OCI-LY1 (cell line): Measurements from ENCODE around the gene CNTN5.

Source experiments
- H2AFZ ChIP-seq: fragments of 200-600 bp; sonication (generic), shearing (Covaris generic); 2 replicates; pipeline ENCODE4 v1.6.0; 2014; ENCODE audit warnings: antibody characterized with exemption, mild to moderate bottlenecking, low read length
- H3F3A ChIP-seq: fragments of 200-600 bp; sonication (generic), shearing (Covaris generic); 2 replicates; pipeline ENCODE4 v1.6.0; 2014; ENCODE audit warnings: mild to moderate bottlenecking, antibody characterized with exemption, low read length, moderate library complexity; ENCODE audit not compliant: insufficient read depth
- H3K27ac ChIP-seq: fragments of 200-600 bp; sonication (generic); 2 replicates; pipeline ENCODE4 v1.5.1; 2014; ENCODE audit warnings: low read length, mixed run types, mild to moderate bottlenecking, low read depth; ENCODE audit not compliant: poor library complexity, severe bottlenecking
- H3K27me3 ChIP-seq: fragments of 200-600 bp; sonication (generic); 2 replicates; pipeline ENCODE4 v1.6.0; 2014; ENCODE audit warnings: antibody characterized with exemption, mild to moderate bottlenecking, low read length, moderate library complexity; ENCODE audit not compliant: insufficient read depth
- H3K36me3 ChIP-seq: fragments of 200-600 bp; sonication (generic); 2 replicates; pipeline ENCODE4 v1.6.1; 2014; ENCODE audit warnings: mild to moderate bottlenecking, antibody characterized with exemption, low read length, moderate library complexity, mixed read lengths; ENCODE audit not compliant: insufficient read depth
- H3K4me1 ChIP-seq: fragments of 200-600 bp; sonication (generic); 2 replicates; pipeline ENCODE4 v1.5.1; 2014; ENCODE audit warnings: mild to moderate bottlenecking, low read length, moderate library complexity; ENCODE audit not compliant: insufficient read depth, severe bottlenecking
- H3K4me2 ChIP-seq: fragments of 200-600 bp; sonication (generic), shearing (Covaris generic); 2 replicates; pipeline ENCODE4 v1.6.1; 2014; ENCODE audit warnings: low read length
- H3K4me3 ChIP-seq: fragments of 200-600 bp; sonication (generic); 2 replicates; pipeline ENCODE4 v1.5.1; 2014; ENCODE audit warnings: low read length, low read depth, mild to moderate bottlenecking, mixed read lengths; ENCODE audit not compliant: poor library complexity, severe bottlenecking
- H3K79me2 ChIP-seq: fragments of 200-600 bp; shearing (Covaris generic); 2 replicates; pipeline ENCODE4 v1.6.1; 2016; ENCODE audit warnings: mixed run types, low read length, mixed read lengths; ENCODE audit not compliant: insufficient read depth
- H3K9ac ChIP-seq: fragments of 200-600 bp; sonication (generic), shearing (Covaris generic); 2 replicates; pipeline ENCODE4 v1.6.1; 2014; ENCODE audit warnings: mild to moderate bottlenecking, low read length, mixed read lengths
- H3K9me2 ChIP-seq: fragments of 200-600 bp; sonication (generic), shearing (Covaris generic); 2 replicates; pipeline ENCODE4 v1.6.1; 2014; ENCODE audit warnings: low read depth, mild to moderate bottlenecking, low read length, mixed read lengths
- H3K9me3 ChIP-seq: fragments of 200-600 bp; shearing (Covaris generic); 2 replicates; pipeline ENCODE4 v1.6.1; 2014; ENCODE audit warnings: low read length, mixed read lengths
- H4K20me1 ChIP-seq: fragments of 200-600 bp; sonication (generic), shearing (Covaris generic); 2 replicates; pipeline ENCODE4 v1.6.0; 2016; ENCODE audit warnings: mild to moderate bottlenecking, low read length; ENCODE audit not compliant: insufficient read depth
- CTCF ChIP-seq: fragments of 200-600 bp; sonication (generic), shearing (Covaris generic); IDR thresholded peaks from 2 replicates; pipeline ENCODE4 v1.5.1; 2017; ENCODE audit warnings: mild to moderate bottlenecking, antibody characterized with exemption, low read length, moderate library complexity, mixed read lengths
- EZH2 ChIP-seq: fragments of 200-600 bp; sonication (generic), shearing (Covaris generic); IDR thresholded peaks from 2 replicates; pipeline ENCODE4 v1.8.0; 2017; ENCODE audit warnings: borderline replicate concordance, mixed run types, mild to moderate bottlenecking, antibody characterized with exemption, low read length, moderate library complexity, mixed read lengths

The CNTN5 gene

GRCh38 chr11:99505831-99506230 lies 485.1 kb downstream of the CNTN5 start:
- Histone ChIP-seq H3K27me3 (no peaks in the 10 kb centered on the region), H2AFZ (no peak overlapping the region), H3K9me3 (no peaks in the 10 kb centered on the region), H3K79me2 (no peaks in the 10 kb centered on the region), H3K36me3 (no peaks in the 10 kb centered on the region), H3K4me3 (no peak overlapping the region), H3F3A (no peaks in the 10 kb centered on the region), H3K4me1 (no peaks in the 10 kb centered on the region), H4K20me1 (no peaks in the 10 kb centered on the region), H3K27ac (no peak overlapping the region), H3K4me2 (no peak overlapping the region), H3K9ac (no peak overlapping the region), H3K9me2 (no peaks in the 10 kb centered on the region)
- TF ChIP-seq EZH2: no peak
- no peak for TF ChIP-seq CTCF

- Histone ChIP-seq H3K27me3 (no peaks in the 10 kb centered on the region), H3K36me3 (no peaks in the 10 kb centered on the region), H4K20me1 (no peaks in the 10 kb centered on the region), H2AFZ (no peak overlapping the region), H3K9ac (no peak overlapping the region), H3K9me3 (no peaks in the 10 kb centered on the region), H3K4me3 (no peak overlapping the region), H3K4me2 (no peak overlapping the region), H3K4me1 (no peaks in the 10 kb centered on the region), H3K27ac (no peak overlapping the region), H3F3A (no peaks in the 10 kb centered on the region), H3K79me2 (no peaks in the 10 kb centered on the region), H3K9me2 (no peaks in the 10 kb centered on the region)
- no peak for TF ChIP-seq CTCF
- no peak for TF ChIP-seq EZH2
Measured at GRCh38 chr11:99509863-99510262, 489.1 kb downstream of the CNTN5 start.

- Histone ChIP-seq H3K4me1 (no peaks in the 10 kb centered on the region), H3K27me3 (no peaks in the 10 kb centered on the region), H3K79me2 (no peaks in the 10 kb centered on the region), H2AFZ (no peak overlapping the region), H3K4me2 (no peak overlapping the region), H3F3A (no peaks in the 10 kb centered on the region), H3K27ac (no peak overlapping the region), H4K20me1 (no peaks in the 10 kb centered on the region), H3K36me3 (no peaks in the 10 kb centered on the region), H3K4me3 (no peak overlapping the region), H3K9ac (no peak overlapping the region), H3K9me3 (no peaks in the 10 kb centered on the region), H3K9me2 (no peaks in the 10 kb centered on the region)
- TF ChIP-seq CTCF (no peak), EZH2 (no peak)
Measured at GRCh38 chr11:99513368-99513767, 492.6 kb downstream of the CNTN5 start.
